TTC549 (cell line): ENCODE measurements around the gene PLA2G1B.
"Not testable (repeated sequence)": the region's sequence is repeated elsewhere in the genome, so short reads cannot be mapped to it uniquely, and the experiment has no call there.

Source experiments
- FAIRE-seq: peaks from 2 replicates; lab custom pipeline; 2012; peaks lifted over from hg19 to GRCh38; lab: Jason Lieb, UNC

Gene PLA2G1B

DNA sequence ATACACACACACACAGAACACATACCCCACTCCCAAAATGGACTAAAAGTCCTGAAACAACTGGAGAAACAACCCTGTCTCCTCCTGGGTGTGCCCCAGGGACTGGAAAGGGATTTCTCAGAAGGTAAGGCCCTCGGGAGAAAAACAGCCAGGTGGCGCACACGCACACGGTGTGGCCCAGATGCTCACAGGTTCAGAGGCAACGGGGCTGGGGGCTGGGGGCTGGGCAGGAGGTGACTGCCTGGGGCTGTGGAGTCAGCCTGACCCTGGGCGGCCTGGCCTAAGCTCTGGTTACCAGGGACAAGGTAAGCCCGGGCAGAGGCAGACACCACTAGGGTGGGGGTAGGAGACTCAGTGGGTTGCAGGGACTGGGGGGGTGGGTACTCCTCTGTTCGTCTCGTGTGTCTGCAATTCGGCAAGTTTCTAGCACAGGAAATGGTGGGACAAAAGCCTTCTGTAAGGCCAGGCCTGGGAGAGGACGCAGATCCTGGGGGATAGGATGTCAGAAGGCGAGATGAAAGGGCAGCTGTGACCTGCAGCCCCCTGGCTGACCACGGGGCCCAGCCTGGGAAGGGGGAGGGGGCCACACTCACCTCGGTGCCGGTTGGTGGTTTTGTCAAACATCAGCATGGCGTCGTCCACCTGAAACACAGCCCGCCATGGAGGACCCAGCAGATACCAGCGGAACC, 31.0 kb upstream of the PLA2G1B start:
- FAIRE-seq = no peak

DNA sequence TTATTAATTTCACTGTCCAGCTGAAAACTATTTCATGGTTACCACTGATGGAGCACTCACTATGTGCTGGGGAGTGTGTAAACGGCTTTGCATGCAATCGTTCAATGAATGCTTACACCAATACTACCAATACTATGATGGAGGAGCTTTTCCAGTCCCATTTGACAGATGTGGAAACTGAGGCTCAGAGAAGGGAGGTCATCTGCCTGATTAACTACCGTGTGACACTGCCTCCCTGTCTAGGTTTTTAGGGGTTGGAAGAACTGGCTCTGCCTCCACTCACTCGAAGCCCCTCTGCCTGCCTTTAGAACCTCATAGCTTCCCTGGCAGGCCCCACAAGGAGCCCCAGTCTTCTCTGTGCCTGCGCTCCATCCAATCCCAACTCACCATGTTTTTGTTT, 29.5 kb upstream of the PLA2G1B start:
- FAIRE-seq = no peak

DNA sequence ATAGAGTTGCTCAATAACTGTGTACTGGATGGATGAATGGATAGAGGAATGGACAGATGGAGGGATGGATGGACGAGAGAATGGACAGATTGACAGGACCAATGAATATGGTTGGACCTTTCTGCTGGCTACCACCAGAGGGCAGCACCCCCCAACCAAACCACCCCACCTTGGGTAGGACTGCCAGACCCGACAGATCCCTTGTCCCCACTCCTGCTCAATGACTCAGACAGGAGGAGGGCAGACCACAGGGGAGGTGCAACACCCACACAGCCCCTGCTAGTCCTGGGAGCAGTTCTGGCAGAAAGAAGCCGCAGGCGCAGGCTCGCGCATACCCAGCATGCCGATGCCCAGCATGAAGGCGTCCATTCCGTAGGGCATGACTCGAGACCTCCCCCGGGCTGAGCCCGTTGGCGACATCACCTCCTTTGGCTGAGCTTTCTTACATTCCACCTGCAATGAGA, 29.0 kb upstream of the PLA2G1B start:
- no peak for FAIRE-seq

DNA sequence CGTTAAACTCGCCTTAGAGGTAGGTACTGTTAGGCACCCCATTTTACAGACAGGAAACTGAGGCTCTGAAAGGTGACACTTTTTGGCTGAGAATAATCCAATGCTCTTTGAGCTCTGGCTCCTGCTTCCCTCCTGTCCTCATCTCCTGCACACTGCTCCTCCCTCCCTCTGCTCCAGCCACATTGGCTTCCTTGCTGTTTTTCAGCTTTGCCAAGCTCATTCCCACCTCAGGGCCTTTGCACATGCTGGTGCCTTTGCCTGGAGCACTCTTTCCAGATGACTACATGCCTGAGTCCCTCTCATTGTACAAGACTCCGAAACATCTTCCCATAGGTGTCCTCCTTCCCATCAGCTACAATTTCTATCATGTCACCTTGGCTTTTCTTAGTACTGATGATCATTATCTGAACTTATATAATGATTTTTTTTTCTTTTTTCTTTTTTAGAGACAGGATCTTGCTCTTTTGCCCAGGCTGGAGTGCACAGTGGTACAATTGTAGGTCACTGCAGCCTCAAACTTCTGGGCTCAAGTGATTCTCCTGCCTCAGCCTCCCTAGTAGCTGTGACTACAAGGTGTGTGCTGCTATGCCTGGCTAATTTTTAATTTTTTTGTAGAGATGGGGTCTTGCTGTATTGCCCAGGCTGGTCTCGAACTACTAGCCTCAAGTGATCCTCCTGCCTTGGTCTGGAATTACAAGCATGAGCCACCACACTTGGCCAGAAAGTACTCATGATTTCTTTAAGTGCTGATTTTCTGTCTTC, 26.2 kb upstream of the PLA2G1B start:
- FAIRE-seq = no peak

DNA sequence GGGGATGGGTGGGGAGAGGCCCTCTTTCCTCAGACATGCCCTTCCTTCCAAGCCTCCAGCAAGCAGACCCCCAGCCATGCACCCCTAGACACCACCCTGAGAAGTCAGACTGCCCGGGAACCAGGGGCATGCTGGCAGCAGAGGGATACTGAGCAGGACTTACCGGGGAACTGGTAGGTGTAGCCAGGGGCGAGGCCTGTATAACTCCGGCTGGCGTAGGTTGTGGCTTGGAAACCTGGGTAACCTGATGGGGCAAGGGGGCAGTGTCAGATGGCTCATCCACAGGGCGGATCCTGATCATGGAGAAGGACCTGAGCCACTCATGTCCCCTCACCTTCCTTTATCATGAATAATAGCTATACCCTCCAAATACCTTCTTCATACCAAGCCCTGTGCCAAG, 25.6 kb upstream of the PLA2G1B start:
- FAIRE-seq = no peak

DNA sequence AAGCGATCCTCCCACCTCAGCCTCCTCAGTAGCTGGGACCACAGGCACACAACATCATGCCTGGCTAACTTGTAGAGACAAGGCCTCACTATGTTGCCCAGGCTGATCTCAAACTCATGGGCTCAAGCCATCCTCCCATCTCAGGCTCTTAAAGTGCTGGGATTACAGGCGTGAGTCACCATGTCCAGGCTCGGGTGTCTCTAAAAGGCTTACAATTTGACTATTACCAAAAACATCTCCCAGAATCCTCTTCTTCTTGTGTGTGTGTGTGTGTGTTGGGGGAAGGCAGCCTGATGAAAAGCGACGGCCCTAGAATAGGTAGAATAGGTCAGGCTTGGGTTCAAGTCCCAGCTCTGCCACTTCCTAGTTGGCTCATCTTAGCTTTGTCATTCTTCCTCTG, 24.5 kb upstream of the PLA2G1B start:
- no peak for FAIRE-seq

DNA sequence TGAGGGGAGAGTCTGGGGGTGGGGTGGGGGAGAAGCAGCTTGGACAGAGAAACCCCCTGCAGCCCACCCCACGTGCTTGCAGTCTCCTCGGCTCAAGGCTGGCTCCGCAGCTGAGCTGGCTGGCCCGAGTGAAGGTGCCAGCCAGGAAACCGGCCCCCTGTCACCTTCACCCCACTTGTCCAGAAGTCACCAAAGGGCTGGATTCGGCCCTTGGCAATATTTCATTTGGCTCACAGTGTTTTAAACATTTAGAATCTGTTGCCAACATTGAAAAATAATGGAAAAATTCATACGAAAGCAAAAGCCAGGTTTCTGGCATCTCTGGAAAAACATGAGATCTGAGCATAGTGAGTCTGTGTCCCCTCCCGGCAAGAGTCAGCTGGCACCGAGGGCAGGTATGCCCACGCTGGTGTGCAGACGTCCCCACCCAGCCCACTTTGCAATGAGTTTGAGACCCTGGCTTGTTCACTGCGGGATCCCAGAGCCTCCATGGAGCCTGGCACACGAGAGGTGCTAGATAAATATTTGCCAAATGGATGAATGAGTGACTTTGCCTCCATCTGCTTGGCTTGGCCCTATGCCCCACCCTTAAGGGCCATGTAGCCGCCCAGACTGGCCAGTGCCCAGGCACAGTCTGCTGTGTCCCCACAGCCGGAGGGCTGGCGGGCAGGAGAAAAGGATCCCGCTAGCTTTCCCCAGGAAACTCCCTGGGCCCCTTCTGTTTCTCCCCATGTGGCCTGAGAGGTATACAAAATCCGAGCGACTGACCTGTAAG, 23.2 kb upstream of the PLA2G1B start:
- no peak for FAIRE-seq

DNA sequence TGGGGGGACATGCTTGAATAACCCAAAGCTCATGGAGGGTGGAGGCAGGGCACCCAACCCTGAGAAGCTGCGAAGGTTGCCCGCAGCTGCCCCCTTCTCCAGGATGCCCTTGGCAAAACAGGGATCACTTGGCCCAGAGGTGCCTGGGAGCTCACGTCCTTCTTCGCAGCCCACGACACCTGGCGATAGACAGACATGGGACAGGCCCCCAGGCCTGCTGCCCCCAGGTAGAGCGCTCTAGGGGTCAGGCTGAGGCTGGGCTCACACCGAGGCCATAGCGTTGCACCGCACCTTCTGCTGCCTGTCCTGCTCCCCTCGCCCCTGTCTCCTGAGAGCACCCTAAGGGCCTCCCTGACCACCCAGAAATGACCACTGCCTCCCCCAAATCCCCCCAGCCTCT, 20.2 kb upstream of the PLA2G1B start:
- no peak for FAIRE-seq

DNA sequence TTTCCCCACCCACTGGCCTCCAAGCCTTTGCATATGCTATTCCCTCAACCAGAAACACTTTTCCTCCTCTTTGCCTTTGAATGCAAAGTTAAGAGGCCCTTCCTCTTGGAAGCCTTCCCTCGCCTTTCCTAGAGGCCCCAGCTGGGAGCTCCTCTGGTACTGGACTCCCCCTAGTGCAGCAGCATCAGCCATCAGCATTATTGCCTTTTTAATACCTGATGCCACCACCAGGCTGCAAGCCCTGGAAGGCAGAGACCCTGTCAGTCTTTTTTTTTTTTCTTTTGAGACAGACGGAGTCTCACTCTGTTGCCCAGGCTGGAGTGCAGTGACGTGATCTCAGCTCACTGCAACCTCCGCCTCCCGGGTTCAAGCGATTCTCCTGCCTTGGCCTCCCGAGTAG, 19.1 kb upstream of the PLA2G1B start:
- FAIRE-seq = no peak

DNA sequence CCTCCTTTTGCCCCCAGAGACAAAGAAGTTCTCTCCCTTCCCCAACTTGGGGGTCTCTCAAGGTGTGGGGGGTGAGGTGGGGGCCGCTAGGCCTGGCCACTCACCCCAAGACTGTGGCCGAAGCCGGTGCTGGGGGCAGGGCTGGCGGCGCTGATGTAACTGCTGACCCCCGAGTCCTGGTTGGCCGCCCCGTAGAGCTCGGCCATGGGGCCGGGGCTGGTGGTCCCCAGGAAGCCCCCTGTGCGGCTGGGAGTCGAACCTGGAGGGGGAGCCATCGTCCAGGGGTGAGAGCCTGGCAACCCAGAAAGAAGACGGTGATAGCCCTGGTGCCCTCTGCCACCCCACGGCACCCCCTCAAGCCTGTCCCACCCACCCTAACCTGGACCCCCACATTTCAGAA, 18.5 kb upstream of the PLA2G1B start:
- FAIRE-seq = no peak

DNA sequence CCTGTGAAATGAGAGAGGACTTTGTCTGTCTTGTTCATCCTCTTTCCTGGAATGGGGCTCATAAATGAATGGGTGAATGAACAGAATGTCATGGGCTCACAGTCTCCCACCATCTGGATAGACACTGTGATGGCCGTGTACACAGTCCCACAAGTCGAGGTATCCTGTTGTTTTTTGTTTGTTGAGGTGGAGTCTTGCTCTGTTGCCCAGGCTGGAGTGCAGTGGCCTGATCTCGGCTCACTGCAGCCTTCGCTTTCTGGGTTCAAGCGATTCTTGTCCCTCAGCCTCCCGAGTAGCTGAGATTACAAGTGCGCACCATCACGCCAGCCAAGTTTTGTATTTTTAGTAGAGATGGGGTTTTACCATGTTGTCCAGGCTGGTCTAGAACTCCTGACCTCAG, 16.1 kb upstream of the PLA2G1B start:
- FAIRE-seq = no peak

DNA sequence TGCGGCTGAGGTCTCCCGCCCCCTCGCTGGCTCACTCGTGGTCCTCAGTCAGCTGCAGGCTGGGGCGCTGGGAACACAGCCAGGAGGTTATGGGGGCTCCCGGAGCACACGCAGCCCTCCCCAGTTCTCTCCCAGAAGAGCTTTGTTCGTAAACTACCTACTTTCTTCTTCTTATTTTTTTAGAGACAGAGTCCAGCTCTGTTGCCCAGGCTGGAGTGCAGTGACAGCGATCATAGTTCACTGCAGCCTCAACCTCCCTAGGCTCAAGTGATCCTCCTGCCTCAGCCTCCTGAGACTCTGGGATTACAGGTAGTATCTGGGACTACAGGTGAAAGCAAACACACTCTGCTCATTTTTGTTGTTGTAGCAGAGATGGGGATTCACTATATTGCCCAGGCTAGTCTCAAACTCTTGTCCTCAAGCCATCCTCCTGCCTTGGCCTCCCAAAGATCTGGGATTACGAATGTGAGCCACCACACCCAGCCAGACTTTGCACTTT, 15.5 kb upstream of the PLA2G1B start:
- FAIRE-seq = no peak

DNA sequence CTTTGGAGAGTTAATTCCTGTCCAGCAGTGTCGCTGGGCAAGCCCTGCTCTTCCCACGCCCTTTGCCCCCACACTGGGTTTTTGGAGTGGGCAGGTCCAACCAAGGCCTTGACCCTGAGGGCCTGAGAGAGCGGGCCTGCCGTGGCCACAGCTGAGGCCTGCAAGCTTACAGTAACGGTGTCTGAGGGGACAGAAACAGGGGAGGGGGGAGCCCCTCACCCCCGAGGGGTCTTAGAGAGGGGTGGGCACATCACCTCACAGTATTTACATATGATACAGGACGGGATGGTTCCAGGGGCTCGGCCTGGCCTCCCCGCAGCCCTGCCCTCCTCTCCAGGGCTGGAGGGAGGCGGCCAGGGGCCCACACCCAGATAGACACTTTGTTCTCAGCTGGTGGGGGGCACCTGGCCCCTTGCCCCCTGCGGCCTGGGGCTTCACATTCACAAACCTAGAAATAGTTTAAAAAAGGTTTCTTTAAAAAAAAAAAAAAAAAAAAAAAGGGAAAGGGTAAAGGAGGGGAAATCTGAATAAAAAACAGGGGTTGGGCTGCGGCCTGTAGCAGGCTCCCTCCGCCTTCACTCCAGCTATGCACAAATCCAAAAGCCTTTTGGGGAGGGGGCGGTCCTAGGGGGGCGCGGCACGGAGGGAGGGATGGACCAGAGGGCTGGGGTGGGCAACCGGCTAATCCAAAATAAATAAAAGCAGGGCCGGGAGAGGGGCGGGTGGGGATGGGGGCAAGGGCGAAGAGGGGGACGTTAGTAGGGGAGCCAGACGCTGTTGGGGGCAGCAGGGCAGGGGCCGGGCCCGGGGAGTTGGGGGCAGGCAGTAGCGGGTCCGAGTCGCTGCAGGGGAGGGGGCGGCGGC, 14.8 kb upstream of the PLA2G1B start:
- no peak for FAIRE-seq

DNA sequence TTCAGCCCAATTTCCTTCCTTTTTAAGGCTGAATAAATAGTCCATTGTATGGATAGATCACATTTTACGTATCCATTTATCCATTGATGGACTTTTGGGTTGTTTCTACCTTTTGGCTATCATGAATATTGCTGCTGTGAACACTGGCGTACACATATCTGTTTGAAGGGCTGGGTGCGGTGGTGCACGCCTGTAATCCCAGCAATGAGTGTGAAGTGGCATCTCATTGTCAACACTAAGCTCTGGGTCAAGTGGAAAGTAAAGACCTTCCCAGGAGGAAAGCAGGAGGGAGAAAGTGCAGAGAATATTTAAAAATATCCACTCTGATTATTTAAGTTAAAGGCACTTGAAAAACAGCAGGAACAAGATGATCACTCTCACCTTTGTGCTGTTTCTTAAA, 11.7 kb upstream of the PLA2G1B start:
- no peak for FAIRE-seq

DNA sequence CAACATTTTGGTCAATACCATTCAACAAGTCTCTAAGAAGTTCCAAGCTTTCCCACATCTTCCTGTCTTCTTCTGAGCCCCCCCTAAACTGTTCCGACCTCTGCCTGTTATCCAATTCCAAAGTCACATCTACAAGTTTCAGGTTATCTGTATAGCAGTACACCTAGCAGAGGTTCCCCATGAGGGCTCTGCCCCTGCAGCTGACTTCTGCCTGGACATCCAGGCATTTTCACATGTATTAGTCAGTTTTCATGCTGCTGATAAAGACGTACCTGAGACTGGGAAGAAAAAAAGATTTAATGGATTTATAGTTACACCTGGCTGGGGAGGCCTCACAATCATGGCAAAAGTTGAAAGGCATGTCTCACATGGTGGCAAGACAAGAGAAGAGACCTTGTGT, 10.2 kb upstream of the PLA2G1B start:
- FAIRE-seq = no peak

DNA sequence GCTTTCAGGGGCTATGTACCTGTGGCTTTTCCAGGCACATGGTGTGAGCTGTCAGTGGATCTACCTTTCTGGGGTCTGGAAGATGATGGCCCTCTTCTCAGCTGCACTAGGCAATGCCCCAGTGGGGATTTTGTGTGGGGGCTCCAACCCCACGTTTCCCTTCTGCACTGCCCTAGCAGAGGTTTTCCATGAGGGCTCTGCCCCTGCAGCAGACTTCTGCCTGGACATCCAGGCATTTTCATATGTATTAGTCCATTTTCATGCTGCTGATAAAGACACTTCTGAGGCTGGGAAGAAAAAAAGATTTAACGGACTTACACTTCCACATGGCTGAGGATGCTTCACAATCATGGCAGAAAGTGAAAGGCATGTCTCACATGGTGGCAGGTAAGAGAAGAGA, 8.8 kb upstream of the PLA2G1B start:
- not testable (repeated sequence) for FAIRE-seq

DNA sequence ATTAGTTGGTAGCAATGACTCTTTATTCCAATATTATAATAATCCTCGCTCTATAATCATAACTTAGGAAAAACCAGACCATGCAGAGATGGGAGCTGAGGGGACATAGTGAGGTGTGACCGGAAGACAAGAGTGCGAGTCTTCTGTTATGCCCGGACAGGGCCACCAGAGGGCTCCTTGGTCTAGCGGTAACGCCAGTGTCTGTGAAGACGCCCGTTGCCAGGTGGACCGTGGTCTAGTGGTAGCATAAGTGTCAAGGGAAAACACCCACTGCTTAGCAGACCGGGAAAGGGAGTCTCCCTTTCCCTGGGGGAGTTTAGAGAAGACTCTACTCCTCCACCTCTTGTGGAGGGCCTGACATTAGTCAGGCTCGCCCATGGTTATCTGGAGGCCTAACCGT, 7.9 kb upstream of the PLA2G1B start:
- not testable (repeated sequence) for FAIRE-seq

DNA sequence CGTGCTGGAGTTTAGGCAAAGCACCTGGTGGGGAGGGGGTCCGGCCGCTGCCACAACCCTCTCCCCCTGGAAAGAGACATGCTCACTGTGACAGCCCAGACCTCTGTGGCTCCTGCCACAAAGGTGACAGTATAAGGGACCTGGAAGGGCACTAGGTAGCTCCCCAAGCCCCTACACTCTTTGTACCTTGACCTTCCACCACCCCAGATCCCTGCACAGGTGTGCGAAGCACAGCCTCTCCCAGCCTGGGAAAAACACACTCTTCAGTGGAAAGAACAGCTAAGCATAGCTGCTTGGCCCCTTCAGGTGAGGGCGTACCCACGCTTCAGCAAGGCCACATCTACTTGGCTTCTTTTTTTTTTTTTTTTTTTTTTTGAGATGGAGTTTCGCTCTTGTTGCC, 4.9 kb upstream of the PLA2G1B start:
- no peak for FAIRE-seq

DNA sequence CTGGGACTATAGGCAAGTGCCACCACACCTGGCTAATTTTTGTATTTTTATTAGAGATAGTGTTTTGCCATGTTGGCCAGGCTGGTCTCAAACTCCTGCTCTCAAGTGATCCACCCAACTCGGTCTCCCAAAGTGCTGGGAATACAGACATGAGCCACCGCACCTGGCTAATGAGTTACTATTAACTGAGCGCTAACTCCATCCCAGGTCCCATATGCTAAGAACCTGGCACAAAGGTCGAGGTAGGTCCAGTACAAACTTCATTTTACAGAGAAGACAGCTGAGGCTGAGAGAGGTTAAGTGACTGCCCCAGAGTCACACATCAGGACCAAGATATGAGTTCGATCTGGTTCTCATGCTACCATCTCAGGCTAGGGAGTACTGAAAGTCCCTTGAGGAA, 4.5 kb upstream of the PLA2G1B start:
- no peak for FAIRE-seq

DNA sequence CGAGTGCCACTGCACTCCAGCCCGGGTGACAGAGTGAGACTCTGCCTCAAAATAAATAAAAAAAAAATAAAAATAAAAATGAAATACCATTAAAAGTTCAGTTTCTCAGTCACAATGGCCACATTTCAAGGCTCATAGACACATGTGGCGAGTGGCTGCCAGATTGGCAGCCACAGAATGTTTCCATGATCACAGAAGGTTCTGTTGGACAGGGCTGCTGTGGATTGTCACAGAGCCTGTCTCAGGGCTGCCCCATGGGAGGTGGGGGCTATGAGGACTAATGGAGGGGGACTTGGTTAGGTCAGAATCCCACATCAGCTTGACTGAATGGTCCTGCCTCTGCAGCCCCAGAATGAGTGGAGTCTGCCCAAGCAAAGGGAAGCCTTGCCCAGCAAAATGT, 3.8 kb upstream of the PLA2G1B start:
- FAIRE-seq = no peak

DNA sequence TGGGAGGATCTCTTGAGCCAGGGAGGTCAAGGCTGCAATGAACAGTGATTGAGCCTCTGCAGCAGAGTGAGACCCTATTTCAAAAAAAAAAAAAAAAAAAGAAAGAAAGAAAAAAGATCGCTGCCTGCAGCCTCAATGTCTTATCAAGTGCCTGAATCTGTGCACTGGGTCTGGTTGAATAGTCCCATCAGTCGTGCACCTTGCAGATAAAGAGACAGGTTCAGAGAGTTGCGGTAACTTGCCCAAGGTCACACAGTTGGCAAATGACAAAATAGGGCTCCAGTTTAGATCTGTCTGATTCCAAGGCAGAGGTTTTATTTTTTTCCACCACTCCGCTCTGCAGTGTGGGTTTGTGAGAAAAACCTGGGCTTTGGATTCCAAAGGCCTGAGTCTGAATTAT, 649 bp upstream of the PLA2G1B start:
- FAIRE-seq = no peak

DNA sequence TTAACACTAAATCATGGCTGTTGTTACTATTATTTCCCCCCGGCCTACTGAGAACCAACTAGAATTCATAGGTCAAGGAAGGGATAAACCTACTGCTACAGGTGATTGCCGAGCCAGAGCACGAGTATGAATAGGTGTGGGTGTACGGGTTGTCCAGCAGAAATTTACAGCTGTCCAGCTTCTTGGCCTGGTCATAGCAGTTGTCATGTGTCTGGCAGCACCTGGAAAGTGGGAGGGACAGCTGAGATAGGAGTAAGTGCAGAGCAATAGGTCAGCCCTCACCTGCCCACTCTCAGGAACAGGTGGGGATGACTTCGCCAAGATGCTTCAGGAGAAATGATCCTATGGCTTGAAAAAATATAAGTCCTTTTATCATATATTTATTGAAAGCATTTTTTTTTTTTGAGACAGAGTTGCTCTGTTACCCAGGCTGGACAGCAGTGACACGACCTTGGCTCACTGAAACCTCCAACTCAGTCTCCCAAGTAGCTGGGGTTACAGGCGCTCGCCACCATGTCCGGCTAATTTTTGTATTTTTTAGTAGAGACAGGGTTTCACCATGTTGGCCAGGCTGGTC, 2.6 kb downstream of the PLA2G1B start:
- FAIRE-seq = no peak
